GM10248 (cell line): ENCODE measurements around the gene SMAD6.
"Not testable (repeated sequence)": the region's sequence is repeated elsewhere in the genome, so short reads cannot be mapped to it uniquely, and the experiment has no call there.

Experiments used
- CTCF ChIA-PET: fragments of 300-600 bp; sonication (Branson Sonifier 250); formaldehyde crosslinking; extraction: SDS; loops from one replicate; lab custom pipeline; 2021; ENCODE audit warnings: antibody characterized with exemption; lab: Yijun Ruan, JAX
- POLR2A ChIA-PET: fragments of 350-650 bp; sonication (Branson Sonifier 250); formaldehyde crosslinking; extraction: SDS; loops from one replicate; lab custom pipeline; 2020; ENCODE audit warnings: antibody characterized with exemption; lab: Yijun Ruan, JAX
- DNase-seq: peaks from one replicate; pipeline ENCODE4 v3.0.0; 2012; ENCODE audit errors: extremely low spot score
- CTCF ChIP-seq: IDR thresholded peaks from 2 replicates; pipeline ENCODE4 v1.5.1; 2012; ENCODE audit warnings: mild to moderate bottlenecking, low read depth; ENCODE audit errors: extremely low read depth, missing control alignments, control extremely low read depth

Gene SMAD6

GRCh38 chr15:66680502-66680901 lies 21.5 kb upstream of the SMAD6 start:
- CTCF ChIA-PET = no interaction called here
- no peak for DNase-seq
- no peak for TF ChIP-seq CTCF
- POLR2A ChIA-PET = no interaction called here

- CTCF ChIA-PET = interaction anchor here (1.1 kb wide), 1 partner anchor 10 kb away, joined by 3 read pairs; no protein-coding TSS in a partner anchor
- DNase-seq = no peak
- POLR2A ChIA-PET = no interaction called here
- TF ChIP-seq CTCF = no peak
These were observed 20.6 kb upstream of the SMAD6 start for GRCh38 chr15:66681395-66681794.

GRCh38 chr15:66682246-66682645 lies 19.8 kb upstream of the SMAD6 start:
- ChIA-PET CTCF (interaction anchor here (1.1 kb wide), 1 partner anchor 9 kb away, joined by 3 read pairs; no protein-coding TSS in a partner anchor), POLR2A (no interaction called here)
- no peak for DNase-seq
- TF ChIP-seq CTCF = no peak

GRCh38 chr15:66682865-66683264 lies 19.2 kb upstream of the SMAD6 start:
- ChIA-PET CTCF (interaction anchor here (1.1 to 1.3 kb wide), 2 partner anchors 9 to 53 kb away, joined by 3 read pairs; no protein-coding TSS in a partner anchor), POLR2A (no interaction called here)
- DNase-seq = no peak
- TF ChIP-seq CTCF = no peak

GRCh38 chr15:66684136-66684681 lies 17.8 kb upstream of the SMAD6 start:
- DNase-seq = no peak
- TF ChIP-seq CTCF = no peak
- CTCF ChIA-PET = interaction anchor here (1.3 kb wide), 1 partner anchor 52 kb away, joined by 3 read pairs; no protein-coding TSS in a partner anchor
- POLR2A ChIA-PET = no interaction called here

- CTCF ChIA-PET = no interaction called here
- DNase-seq = no peak
- no peak for TF ChIP-seq CTCF
- POLR2A ChIA-PET = no interaction called here
These were observed 16.3 kb upstream of the SMAD6 start for GRCh38 chr15:66685638-66686150.

- CTCF ChIA-PET, POLR2A ChIA-PET, DNase-seq: not testable (repeated sequence)
These were observed 11.1 kb upstream of the SMAD6 start for GRCh38 chr15:66690912-66691311.
